NCI-H2029 treated with DMSO at 0.1 percent for 48 hours (cell line): ENCODE results near the gene NOC3L.
"Not testable (repeated sequence)": the region's sequence is repeated elsewhere in the genome, so short reads cannot be mapped to it uniquely, and the experiment has no call there.

Source experiments
- DNase-seq: peaks from one replicate; lab custom pipeline; 2025; lab: John Stamatoyannopoulos, UW

The NOC3L gene

DNA sequence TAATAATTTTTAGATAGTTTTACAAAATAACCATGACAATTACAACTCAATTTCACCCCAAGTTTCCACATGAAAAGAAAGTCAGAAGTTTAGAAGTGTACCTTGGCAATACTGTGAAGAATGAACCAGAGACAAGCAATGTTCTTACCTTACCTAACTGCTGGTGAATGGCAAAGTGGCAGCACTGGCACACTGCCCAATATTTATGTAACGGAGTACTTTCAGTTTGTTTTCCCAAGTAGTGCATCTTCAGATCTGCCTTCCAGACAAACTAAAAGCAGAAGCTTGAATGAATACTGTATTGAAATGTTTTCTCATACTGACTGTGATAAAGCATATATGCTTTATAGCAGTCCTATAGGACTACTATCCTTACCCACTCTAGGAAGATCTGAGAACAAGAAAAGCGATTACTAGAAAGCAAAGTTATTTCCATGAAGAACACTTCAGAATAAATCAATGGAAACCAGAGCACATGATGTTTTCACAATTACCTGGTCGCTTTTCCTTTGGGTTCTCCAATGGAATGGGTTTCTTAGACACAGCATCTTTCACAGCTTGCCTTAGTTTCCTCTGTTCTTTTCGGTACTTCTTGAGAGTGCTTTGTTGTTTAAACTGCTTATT, 1.5 kb downstream of the NOC3L start:
- peak; percentile 0 for DNase-seq

DNA sequence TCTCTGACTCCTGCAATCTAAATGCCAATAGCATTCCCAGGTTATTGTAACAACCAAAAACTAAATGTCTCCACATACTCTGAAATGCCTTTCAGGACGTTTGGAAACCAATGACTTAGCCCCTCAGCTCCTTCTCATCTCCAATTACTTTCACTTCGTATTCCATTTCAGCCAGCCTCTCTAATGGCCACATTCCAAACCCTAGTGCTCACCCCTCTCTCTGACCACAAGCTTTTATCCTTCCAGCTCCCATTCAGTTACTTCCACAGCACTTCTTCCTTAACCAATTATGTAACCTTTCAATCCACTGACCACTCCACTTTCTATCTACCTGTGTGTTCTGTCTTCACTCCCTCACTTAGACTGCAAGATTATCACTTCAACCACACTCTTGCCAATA, 4.3 kb downstream of the NOC3L start:
- peak; percentile 53 for DNase-seq

DNA sequence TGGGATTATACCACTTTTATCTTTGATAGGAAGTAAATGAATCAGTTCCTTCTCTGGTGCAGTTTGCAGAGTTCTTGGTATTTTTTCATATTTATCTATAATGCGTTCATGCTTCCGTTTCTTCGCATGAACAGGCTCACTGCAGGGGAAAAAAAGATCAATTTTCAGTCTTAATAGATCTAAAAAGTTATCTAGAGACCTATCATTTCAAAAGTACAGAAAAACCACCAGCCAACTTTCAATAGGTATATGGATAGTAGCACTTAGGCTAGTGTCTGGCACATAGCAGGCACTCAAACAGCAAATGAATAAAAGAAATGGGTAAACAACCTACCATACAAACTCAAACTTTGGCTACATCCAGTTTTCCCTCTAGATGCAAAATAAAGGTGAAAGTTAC, 5.5 kb downstream of the NOC3L start:
- no peak for DNase-seq

DNA sequence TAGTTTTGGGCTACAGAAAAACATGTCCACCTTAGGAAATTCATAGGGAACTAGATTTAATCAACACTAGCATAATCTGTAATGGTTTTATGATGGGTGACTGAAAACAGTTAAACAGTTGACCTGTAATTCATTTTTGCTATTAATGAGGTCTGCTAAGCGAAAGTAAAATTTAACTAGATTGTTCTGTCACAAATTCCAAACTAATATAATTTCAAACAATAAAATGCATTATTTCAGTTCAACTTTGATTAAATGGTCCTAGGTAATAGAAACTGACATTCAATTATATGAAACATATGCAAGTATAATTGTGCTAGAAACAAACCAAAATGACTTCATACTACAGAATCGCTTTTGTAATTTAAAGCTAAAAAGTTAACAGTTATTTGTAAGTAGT, 6.9 kb downstream of the NOC3L start:
- DNase-seq = no peak

DNA sequence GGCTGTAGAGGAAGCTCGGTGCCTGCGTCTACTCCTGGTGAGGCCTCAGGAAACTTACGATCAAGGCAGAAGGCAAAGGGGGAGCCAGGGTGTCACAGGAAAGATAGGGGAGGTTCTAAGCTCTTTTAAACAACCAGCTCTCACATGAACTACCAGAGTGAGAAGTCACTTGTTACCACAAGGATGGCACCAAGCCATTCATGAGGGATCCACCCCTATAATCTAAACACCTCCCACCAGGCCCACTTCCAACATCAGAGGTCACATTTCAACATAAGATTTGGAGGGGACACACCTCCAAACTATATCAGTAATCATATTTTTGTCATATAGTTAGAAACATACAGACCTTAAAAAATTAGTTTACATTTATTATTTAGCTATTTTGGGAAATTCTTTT, 9.4 kb downstream of the NOC3L start:
- DNase-seq = no peak

DNA sequence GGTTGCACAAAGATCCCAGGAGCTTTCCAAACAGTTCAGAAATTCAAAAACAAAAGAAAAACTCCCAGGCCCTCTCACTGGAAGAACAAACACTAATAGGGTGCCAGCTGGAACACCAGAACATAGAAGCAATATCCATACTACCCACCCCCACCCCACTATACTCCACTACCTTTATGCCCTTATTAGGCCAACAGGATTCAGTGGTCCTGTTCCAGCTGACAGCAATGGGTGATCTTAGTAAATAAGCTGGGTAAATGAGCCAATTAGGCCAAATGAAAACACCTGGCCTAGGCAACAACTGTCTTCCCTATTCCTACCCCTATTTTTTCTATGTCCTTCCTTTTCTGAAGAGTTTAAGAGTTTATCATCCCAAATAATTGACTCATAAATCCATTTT, 11.7 kb downstream of the NOC3L start:
- peak; percentile 36 for DNase-seq

DNA sequence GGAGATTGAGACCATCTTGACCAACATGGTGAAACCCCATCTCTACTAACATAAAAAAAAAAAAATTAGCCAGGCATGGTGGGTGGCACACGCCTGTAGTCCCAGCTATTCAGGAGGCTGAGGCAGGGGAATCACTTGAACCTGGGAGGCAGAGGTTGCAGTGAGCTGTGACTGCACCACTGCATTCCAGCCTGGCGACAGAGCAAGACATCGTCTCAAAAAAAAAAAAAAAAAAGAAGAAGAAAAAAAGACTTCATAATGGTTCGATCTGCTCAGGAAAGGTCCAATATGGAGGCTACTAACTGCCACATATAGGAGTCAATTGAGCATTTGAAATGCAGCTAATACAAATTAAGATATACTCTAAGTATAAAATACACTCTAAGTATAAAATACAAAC, 12.2 kb downstream of the NOC3L start:
- not testable (repeated sequence) for DNase-seq

DNA sequence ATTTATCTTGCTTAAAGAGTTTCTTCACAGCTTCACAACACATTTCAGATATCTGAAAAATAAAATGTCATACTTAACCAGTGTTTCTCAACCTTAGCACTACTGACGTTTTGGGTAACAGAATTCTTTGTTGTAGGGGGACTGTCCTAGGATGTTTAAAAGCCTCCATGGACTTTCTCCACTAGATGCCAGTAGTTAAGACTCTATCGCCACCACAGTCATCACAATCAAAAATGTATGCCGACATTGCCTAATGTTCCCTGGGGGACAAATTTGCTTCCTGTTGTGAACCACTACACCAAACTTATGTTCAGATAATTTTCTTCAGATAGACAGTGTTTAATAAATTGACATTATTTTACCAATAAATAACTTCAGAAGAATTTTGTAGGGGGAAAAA, 13.4 kb downstream of the NOC3L start:
- no peak for DNase-seq

DNA sequence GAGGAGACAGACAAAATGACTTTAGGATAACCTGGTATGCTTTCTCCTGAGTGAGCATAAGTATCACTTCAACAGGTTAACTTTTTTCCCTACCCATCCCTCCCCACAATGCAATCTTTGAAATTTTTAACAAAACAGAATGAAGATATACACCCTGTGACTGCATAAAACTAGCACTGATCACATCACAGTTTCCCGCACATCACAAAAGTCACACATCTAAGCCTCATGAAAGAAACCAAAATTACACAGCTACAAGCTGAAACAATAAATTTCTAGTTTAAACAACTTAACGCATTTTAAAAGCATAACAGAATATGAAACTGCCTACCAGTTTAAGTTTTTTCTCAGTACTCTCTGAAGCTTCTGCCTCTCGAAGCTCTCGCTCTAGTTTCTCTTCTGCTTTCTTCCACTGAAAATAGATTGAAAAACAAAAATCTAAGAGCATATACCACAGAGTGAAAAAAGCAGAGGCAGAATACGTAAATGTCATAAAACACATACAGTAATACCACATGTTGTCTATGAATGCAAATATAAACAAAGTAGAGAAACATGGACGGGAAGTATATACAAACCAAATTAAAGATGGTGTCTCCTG, 18.1 kb downstream of the NOC3L start:
- DNase-seq = no peak

DNA sequence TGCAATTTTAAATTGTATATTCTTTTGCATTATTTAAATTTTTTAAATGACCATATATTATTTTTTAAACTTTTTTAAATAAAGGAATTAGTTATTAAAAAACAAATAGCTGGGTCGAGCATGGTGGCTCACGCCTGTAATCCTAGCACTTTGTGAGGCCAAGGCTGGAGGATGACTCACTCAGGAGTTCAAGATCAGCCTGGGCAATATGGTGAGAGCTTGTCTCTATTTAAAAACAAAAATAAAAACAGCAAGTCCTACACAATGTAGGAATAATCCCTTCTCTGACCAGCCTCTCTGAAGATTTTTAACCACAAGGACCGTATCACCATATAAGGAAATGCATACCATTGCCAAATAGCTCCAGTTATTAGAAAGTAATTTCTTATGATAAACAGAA, 19.6 kb downstream of the NOC3L start:
- DNase-seq = no peak

DNA sequence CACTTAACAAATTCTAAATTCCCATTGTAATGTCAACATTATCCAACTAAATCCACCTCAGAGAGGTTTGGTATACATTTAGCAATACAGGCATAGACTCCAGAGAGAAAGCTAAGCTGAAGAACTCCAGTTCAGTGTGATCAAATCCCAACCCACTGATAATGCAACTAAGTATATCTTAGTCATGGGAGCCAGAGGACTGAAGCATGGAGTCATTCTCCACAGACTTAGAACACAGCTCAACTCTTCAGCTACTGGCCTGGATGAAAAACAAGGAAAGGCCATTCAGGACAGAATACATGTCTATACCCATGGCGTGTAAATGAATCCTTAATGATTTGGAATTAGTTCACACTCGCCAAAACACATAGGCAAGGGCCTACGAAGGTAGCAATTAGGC, 27.9 kb downstream of the NOC3L start:
- no peak for DNase-seq

DNA sequence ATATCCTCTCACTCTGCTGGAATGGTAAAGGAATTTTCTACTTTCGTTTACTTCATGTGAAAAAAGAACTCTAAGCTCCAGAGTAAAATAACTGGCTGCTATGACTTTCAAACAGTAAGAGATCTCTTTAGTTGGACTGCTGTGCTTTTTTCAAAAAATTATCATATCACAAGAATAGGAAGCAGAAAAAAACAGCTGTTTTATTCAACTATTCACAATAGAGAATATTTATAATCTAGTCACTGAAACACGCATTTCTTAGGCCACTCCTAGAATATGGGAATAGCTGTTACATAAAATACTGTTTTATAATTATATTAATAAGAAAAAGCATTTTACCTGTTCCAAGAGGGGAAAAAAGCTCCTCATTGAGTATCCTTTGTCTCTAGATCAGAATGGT, 29.7 kb downstream of the NOC3L start:
- no peak for DNase-seq

DNA sequence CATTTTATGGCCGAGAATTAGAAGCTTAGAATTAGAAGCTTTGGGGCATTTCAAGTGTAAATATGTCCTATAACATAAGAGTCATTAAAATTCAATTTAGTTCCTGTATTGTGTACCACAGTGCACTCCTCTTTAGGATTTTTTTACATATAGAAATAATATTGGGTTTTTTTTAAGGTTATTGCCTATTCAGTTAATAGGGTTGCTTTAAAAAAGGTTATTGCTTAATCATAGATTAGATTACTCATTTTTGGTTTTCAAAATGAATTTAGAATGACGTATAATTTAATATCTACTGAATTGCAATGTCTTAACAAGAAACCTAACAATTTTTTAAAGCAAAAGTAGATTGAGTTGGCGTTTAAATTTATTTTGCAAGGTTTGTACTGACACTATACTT, 34.1 kb downstream of the NOC3L start:
- no peak for DNase-seq

DNA sequence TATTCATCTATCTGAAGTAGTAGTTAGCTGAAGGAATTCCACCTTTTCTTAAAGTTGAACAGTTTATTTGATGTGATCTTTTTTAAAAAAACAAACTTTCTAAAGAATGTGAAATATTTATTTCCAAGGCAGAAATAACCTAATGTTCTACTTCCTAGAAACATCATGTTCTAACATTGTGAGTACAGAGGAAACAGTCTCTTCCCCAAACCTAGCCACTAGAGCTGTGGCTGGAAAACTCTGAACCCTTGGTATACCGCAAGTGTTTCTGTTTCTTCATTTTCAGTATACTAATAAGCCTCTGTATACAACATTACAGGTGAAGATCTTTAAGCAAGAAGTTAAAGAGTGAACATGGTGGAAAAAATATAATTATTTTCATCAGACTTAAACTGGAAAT, 35.1 kb downstream of the NOC3L start:
- no peak for DNase-seq

DNA sequence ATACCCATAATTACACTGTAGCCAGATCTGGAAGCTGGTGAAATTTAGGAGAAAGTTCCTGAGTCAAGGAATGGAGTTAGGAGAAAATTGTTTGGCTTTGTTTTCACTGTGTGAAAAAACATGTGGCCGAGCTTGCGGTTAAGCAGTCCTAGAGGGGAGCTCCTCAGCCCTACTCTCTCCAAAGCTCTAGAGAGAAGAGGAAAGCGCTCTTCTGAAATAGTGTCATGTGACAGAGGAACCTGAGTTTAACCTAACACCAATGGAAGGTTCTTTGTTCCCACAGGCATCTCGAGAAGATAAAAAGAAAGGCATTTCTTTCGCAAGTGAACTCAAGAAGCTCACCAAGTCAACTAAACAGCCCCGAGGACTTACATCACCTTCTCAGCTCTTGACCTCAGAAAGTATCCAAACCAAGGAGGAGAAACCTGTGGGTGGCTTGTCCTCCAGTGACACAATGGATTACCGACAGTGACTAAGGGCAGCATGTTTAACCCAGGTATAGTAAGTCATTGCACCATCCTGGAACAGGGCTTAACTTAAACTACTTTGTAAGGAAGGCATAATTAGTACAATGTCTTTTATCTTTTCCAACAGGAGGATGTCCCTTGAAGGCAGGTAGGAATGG, 38.0 kb downstream of the NOC3L start:
- no peak for DNase-seq

DNA sequence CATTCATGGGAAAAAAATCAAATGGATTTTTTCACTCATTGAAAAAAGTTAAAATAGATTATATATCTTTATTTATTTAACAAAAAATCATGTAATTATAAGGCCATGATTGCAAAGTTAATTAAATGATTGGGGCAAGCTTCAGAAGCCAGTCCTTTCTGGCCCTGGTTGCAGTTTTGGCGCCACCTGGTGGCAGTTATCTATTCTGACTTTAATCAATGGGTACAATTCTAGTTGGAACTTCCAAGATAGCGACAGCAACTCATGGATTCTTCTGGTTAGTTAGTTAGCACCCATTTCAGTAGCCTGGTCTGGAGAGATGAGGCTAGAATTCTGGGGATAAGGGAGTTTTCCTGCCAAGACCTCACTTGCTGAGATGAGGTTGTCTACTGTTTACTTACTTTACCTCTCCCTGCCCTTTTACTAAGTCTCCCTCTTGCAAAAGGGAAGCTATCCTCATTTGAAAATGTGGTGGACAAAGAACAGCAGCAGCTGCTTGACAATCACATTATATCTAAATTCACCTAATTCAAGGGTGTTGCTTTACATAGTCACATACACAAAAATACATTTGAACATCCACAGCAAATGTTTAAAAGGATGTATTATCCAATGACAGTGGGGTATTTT, 42.3 kb downstream of the NOC3L start:
- peak; percentile 4 for DNase-seq

DNA sequence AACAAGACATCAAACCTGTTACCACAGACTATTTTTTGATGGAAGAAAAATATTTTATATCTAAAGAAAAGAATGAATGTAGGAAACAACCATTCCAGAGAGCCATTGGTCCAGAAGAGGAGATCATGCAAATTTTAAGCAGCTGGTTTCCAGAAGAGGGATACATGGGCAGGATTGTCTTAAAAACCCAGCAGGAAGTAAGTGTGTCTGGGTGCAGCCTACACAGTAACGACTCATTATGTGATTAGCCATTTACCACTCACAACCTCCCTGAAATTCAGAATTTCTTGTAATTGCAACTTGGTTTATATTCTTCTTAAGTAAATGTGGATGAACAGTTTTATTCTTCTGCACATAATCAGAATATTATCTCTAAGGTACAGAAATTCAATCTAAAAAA, 46.2 kb downstream of the NOC3L start:
- DNase-seq = no peak

DNA sequence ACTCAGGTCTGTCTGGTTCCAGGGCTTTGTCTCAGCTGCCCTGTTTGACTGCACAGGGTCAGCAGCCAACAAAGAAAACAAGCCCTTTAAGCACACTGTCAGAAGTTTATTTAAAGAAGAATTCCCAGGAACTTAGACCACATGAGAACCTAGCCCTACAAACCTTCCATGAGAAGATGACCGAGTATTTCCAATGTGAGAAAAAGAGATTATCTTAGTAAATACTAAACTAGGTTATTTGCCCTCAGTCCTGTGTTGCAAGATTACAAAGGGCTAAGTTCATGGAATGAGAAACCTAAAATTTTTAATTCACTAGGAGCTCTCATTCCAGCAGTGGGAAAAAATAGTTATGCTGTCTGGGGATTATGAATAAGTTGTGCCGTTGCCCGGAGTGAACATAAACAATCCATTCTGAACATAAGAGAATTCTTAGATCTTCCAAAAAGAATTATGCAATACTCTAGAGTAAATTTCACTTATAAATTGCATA, 46.7 kb downstream of the NOC3L start:
- no peak for DNase-seq

DNA sequence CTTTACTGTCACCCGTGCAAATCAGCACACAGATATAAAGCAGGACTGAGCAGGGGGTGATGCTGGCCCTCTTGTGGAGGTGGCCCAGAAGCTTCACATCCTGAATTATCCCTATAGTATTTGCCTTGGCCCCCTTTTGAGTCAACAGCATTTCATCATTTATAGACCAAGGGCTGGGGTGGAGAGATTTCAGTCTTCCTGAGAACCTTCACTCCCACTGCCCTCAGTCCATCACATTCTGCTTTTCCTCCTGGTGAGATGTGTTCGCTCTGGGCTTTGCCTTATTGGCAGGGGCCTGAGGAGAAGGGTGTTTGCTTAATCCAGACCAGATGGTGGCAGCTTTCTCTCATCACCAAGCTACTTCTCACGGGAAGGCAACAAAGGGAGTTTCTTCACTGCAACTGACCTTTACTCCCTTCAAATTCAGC, 47.7 kb downstream of the NOC3L start:
- no peak for DNase-seq

DNA sequence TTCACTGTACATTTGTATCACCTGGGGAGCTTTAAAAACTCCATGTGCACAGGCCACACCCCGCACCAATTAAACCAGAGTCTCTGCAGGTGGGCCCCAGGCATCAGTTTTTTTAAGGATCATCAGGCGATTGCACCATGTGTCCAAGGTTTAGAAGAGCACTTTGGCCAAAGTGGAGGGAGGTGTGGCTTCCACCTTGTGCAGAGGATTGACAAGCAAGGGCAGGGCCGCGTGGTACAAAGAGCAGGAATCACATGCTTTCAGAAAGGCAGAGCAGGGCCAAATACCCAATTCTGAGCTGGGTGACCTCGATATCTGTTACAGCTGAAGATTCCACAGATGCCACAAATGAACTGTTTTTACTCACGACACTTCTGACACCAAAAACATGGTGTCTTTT, 52.4 kb downstream of the NOC3L start:
- no peak for DNase-seq

DNA sequence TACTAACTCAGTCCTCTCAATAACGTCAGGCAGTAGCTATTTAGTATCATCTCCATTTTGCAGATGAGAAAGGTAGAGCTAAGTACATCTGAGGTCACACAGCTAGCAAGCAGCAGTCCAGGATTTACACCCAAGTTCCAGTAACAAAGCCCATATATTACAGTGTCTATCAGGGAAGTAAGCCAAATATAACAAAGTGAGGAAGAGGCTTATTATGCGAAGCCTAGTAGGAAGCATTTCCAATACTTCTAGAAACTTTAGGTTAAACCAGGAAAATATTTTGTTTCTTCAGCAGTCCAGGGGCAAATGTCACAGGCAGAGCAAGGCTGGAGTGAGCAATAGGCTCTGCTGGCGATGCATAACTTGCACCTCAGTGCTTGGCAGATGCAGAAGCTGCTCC, 53.9 kb downstream of the NOC3L start:
- no peak for DNase-seq

DNA sequence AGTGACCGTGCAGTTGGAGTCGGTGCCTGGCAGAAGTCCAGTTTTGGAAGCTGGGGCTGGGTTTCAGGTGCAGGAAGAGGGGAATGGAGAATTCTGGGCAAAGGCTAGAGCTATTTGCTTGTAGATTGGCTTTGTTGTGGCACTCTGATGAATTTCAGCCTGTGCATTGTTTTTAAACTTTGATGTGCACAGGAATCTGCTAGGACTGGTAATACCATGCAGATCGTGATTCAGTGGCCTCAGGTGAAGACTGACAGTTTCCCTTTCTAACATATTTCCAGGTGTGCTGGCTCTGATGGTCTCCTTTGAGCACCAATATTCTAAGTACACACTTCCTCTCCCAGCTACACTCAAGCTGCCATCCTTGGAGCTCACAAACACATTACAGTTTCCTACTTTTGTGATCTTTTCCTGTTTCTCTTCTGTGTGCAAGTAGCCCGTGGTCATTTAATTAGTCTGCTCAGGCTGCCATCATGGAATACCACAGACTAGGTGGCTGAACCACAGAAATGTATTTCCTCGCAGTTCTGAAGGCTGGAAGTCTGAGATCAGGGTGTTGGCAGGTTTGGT, 55.6 kb downstream of the NOC3L start:
- DNase-seq = no peak

DNA sequence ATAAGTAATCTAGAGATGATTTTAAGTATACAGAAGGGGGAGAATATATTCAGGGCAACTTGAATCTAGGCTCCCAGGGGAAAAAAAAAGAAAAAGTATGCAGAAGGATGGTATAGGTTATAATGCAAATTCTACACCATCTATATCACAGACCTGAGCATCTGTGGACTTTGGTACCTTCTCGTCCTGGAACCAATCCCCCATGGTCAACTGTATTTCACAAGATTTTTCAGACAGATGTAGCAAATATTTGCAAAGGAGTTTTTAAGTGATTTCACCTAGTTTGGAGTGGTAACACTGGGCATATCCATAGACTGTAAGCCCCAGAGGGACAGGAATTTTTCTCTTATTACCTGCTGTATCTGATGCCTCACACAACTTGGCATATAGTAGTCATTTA, 58.8 kb downstream of the NOC3L start:
- no peak for DNase-seq
